ENCODE measurements around the gene AGBL1.

DNA sequence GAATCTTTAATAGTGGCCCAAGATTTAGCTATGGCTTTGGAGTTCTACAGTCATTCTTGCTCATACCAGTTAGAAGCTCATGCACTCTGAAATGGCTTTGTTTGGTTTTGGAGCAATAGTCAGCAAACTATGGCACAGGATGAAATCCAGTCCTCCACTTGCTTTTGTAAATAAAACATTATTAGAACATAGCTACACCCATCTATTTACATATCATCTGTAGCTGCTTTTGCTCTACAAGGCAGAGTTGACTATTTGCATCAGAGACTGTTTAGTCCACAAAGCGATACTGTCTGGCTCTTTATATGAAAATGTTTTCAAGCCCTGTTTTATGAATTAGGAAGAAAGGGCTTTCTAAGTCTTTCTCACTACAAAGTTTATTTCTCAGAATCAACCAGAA lies 716.9 kb downstream of the AGBL1 start:
- TF ChIP-seq, protein P1, sequence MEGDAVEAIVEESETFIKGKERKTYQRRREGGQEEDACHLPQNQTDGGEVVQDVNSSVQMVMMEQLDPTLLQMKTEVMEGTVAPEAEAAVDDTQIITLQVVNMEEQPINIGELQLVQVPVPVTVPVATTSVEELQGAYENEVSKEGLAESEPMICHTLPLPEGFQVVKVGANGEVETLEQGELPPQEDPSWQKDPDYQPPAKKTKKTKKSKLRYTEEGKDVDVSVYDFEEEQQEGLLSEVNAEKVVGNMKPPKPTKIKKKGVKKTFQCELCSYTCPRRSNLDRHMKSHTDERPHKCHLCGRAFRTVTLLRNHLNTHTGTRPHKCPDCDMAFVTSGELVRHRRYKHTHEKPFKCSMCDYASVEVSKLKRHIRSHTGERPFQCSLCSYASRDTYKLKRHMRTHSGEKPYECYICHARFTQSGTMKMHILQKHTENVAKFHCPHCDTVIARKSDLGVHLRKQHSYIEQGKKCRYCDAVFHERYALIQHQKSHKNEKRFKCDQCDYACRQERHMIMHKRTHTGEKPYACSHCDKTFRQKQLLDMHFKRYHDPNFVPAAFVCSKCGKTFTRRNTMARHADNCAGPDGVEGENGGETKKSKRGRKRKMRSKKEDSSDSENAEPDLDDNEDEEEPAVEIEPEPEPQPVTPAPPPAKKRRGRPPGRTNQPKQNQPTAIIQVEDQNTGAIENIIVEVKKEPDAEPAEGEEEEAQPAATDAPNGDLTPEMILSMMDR (IDR thresholded peaks at IDR 0.05; ENCODE audit: insufficient read depth, low read depth, low read length), result no peak
- no peak for TF ChIP-seq EZH2 (IDR thresholded peaks at IDR 0.05; ENCODE audit: insufficient read depth, low read length)
